Lower lobe of right lung (tissue), 2 donors: ENCODE measurements around the gene SLC28A1. TPM values are rescaled to one million over a fixed set of nuclear protein-coding genes. Genes with fewer than 3 reads are reported as not detected.

Experiments
- ATAC-seq, 2 donors: fragments of 200-7000 bp; cut with Tn5 transposase; one replicate each; pipeline ENCODE4 v1.9.1; 2020 to 2022; ENCODE audit warnings: mild to moderate bottlenecking in 2 of 2, moderate library complexity in 2 of 2
- DNase-seq: peaks from one replicate; pipeline ENCODE4 v3.0.0-alpha.2; 2020
- H3K27ac ChIP-seq: fragments of 200-600 bp; one replicate; pipeline ENCODE4 v1.8.0; 2022
- H3K27me3 ChIP-seq: fragments of 200-600 bp; one replicate; pipeline ENCODE4 v1.8.0; 2022; ENCODE audit warnings: low read depth
- H3K36me3 ChIP-seq: fragments of 200-600 bp; one replicate; pipeline ENCODE4 v1.8.0; 2022; ENCODE audit warnings: mild to moderate bottlenecking
- H3K4me1 ChIP-seq: fragments of 200-600 bp; one replicate; pipeline ENCODE4 v1.8.0; 2022
- H3K4me3 ChIP-seq: fragments of 200-600 bp; one replicate; pipeline ENCODE4 v1.8.0; 2022; ENCODE audit warnings: mild to moderate bottlenecking
- H3K9me3 ChIP-seq: fragments of 200-600 bp; one replicate; pipeline ENCODE4 v1.8.0; 2022
- intact Hi-C: fragments of 100-400 bp; cut with DNase I; formaldehyde crosslinking; loops from one replicate; pipeline ENCODE4 v1.11.0; 2022
- total RNA-seq: library from RNA; stranded (reverse); fragmentation: NEBNext Ultra II Directional; extraction: Animal tissue kit (Norgen Biotek cat#: 25700); gene quantifications from one replicate; pipeline ENCODE4 v1.2.1, GENCODE V29; 2021
- TF ChIP-seq, protein P1 (sequence below): fragments of 200-600 bp; IDR thresholded peaks from one replicate; pipeline ENCODE4 v1.8.0; 2022; ENCODE audit warnings: antibody characterized with exemption, mild to moderate bottlenecking
- donor health status: DM: no; HTN: yes; CAD: no; lungs with severe emphysema.

SLC28A1 gene
- total RNA-seq, 1 donor from 2014 or later = not detected

DNA sequence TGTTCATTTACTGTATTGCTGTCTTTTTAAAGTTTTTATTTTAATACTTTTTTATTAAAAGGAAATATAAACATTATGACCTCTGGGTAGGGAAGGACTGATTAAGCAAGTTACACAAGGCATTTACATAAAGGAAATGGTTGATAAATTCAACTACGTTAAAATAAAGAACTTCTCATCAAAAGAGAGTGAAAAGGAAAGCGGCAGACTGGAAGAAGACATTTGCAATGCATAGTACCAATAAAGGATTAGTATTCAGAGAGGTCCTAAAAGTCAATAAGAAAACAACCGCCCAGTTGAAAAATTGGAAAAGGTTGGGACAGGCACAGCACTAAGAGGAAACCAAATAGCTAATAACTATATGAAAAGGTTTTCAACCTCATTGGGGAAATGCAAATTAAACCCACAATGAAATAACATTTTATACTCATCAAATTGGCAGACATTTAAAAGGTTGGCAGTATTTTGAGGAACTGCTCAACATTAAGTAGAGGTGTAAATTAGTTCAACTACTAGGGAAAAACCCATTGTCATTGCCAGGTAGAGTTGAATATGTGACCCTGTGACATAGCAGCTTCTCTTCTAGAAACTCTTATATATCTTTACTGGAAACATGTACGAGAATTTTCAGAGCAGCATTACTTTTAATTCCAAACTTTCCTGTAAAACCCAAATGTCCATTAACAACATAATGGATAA, 106.7 kb downstream of the SLC28A1 start:
- H3K4me3 ChIP-seq = no peak overlapping the region
- ATAC-seq (no peak), DNase-seq (no peak)
- TF ChIP-seq, protein P1, sequence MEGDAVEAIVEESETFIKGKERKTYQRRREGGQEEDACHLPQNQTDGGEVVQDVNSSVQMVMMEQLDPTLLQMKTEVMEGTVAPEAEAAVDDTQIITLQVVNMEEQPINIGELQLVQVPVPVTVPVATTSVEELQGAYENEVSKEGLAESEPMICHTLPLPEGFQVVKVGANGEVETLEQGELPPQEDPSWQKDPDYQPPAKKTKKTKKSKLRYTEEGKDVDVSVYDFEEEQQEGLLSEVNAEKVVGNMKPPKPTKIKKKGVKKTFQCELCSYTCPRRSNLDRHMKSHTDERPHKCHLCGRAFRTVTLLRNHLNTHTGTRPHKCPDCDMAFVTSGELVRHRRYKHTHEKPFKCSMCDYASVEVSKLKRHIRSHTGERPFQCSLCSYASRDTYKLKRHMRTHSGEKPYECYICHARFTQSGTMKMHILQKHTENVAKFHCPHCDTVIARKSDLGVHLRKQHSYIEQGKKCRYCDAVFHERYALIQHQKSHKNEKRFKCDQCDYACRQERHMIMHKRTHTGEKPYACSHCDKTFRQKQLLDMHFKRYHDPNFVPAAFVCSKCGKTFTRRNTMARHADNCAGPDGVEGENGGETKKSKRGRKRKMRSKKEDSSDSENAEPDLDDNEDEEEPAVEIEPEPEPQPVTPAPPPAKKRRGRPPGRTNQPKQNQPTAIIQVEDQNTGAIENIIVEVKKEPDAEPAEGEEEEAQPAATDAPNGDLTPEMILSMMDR = no peak
- H3K36me3 ChIP-seq = no peaks in the 10 kb centered on the region
- H3K9me3 ChIP-seq = no peaks in the 10 kb centered on the region
- H3K27me3 ChIP-seq = no peaks in the 10 kb centered on the region
- intact Hi-C loops = no loop called here
- peaks cover 28% of the 10 kb centered on the region for H3K4me1 ChIP-seq
- H3K27ac ChIP-seq = no peak overlapping the region

DNA sequence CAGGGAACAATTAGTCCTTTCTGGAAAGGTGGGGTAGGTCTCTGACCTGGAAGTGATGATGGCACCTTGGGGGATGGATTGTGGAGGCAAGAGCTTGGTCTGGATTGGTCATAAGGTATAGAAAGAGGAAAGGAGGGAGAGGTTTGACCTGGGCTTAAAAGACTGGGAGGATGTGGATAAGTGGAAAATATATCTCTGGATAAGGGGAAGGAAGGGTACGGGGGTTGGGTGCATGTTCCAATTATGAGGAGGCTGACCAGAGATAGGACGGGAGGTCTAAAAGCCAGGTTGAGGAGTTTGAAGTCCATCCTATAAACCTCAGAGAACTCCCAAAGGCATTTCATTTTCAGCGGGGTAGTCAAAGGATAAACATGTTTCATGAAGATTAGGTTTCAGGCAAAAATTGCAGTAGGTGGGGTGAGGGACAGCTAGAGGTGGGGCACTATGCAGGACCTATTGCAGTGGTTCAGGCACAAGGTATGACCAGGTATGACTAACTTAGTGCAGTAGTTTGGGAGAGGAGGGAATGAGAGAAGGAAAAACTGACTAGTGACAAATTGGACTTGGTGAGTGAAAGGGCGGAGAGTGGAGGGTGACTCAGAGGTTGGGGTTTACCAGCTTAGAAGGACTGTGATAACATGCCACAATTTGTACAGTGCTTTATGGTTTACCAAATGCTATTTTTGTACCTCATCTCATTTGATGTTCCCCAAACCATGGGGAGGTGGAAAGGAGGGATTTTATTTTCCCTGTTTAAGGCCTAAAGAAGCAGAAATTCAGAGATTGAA, 107.9 kb downstream of the SLC28A1 start:
- Histone ChIP-seq H3K4me1 (peaks cover 27% of the 10 kb centered on the region), H3K27ac (no peak overlapping the region), H3K36me3 (no peaks in the 10 kb centered on the region), H3K9me3 (no peaks in the 10 kb centered on the region), H3K4me3 (no peak overlapping the region), H3K27me3 (no peaks in the 10 kb centered on the region)
- TF ChIP-seq, protein P1 = no peak
- intact Hi-C loops = no loop called here
- DNase-seq = no peak
- ATAC-seq = peak; percentile 55 to 83

Other genes with a start within 250 kb of the SLC28A1 start
- gene WDR73, start 230.4 kb upstream of the SLC28A1 start, total RNA-seq = 29.9 TPM
- gene NMB, start 226.5 kb upstream of the SLC28A1 start, total RNA-seq = 10.4 TPM
- gene SEC11A, start 168.5 kb upstream of the SLC28A1 start, total RNA-seq = 205 TPM
- gene ZNF592, start 136.1 kb upstream of the SLC28A1 start, total RNA-seq = 34.8 TPM
- gene ALPK3, start 67.3 kb upstream of the SLC28A1 start, total RNA-seq = 14.0 TPM
- 49.2 TPM for gene PDE8A, start 97.2 kb downstream of the SLC28A1 start, total RNA-seq